BE2C (cell line): ENCODE data around the gene PPARA.
A peak's percentile ranks its signal among the peaks of the same experiment; 100 is the strongest.

Source experiments
- DNase-seq: peaks from one replicate; pipeline ENCODE4 v3.0.0-alpha.2; 2020
- H3K27me3 ChIP-seq: fragments of 250-450 bp; sonication (Bioruptor Pico); 2 replicates; pipeline ENCODE4 v1.5.1; 2020; ENCODE audit warnings: mild to moderate bottlenecking
- H3K36me3 ChIP-seq: fragments of 250-450 bp; sonication (Bioruptor Pico); 2 replicates; pipeline ENCODE4 v1.5.1; 2020; ENCODE audit warnings: mild to moderate bottlenecking
- H3K4me1 ChIP-seq: fragments of 250-450 bp; sonication (Bioruptor Pico); 2 replicates; pipeline ENCODE4 v1.5.1; 2020
- H3K4me3 ChIP-seq: 2 replicates; pipeline ENCODE4 v1.5.1; 2011; ENCODE audit warnings: low read depth, low read length
- H3K9me3 ChIP-seq: fragments of 250-450 bp; sonication (Bioruptor Pico); 2 replicates; pipeline ENCODE4 v1.5.1; 2020
- CTCF ChIP-seq: IDR thresholded peaks from 2 replicates; pipeline ENCODE4 v1.5.1; 2012; ENCODE audit warnings: mild to moderate bottlenecking, low read depth, low read length

PPARA gene

GRCh38 chr22:46250783-46251125, 100.4 kb downstream of the PPARA start:
- Histone ChIP-seq H3K9me3 (no peaks in the 10 kb centered on the region), H3K4me3 (peak overlapping the region; percentile 74), H3K4me1 (peaks cover 8% of the 10 kb centered on the region), H3K27me3 (no peaks in the 10 kb centered on the region), H3K36me3 (no peaks in the 10 kb centered on the region)
- no peak for TF ChIP-seq CTCF
- DNase-seq: no peak

GRCh38 chr22:46251266-46251665, 100.9 kb downstream of the PPARA start:
- DNase-seq: no peak
- Histone ChIP-seq H3K9me3 (no peaks in the 10 kb centered on the region), H3K36me3 (no peaks in the 10 kb centered on the region), H3K27me3 (no peaks in the 10 kb centered on the region), H3K4me1 (peaks cover 7% of the 10 kb centered on the region; the same call in 1 of the 2 replicates), H3K4me3 (peak overlapping the region; percentile 74)
- TF ChIP-seq CTCF: no peak

GRCh38 chr22:46251816-46252380, 101.6 kb downstream of the PPARA start:
- Histone ChIP-seq H3K4me3 (no peak overlapping the region), H3K4me1 (peaks cover 7% of the 10 kb centered on the region; the same call in 1 of the 2 replicates), H3K27me3 (no peaks in the 10 kb centered on the region), H3K9me3 (no peaks in the 10 kb centered on the region), H3K36me3 (no peaks in the 10 kb centered on the region)
- no peak for TF ChIP-seq CTCF
- DNase-seq: no peak

GRCh38 chr22:46256358-46256958, 106.1 kb downstream of the PPARA start:
- no peaks in the 10 kb centered on the region for H3K27me3 ChIP-seq
- TF ChIP-seq CTCF: no peak
- no peaks in the 10 kb centered on the region for H3K36me3 ChIP-seq
- H3K4me1 ChIP-seq: 0 out of 2 replicates have a peak, but pooled peaks cover under 1% of the 10 kb centered on the region
- no peaks in the 10 kb centered on the region for H3K9me3 ChIP-seq
- DNase-seq: no peak
- no peak overlapping the region for H3K4me3 ChIP-seq

- no peaks in the 10 kb centered on the region for H3K36me3 ChIP-seq
- H3K9me3 ChIP-seq: no peaks in the 10 kb centered on the region
- H3K27me3 ChIP-seq: no peaks in the 10 kb centered on the region
- no peaks in the 10 kb centered on the region for H3K4me1 ChIP-seq
- DNase-seq: no peak
- H3K4me3 ChIP-seq: no peak overlapping the region
- TF ChIP-seq CTCF: no peak
These were observed 109.0 kb downstream of the PPARA start for GRCh38 chr22:46259374-46259773.

GRCh38 chr22:46260038-46260437, 109.7 kb downstream of the PPARA start:
- Histone ChIP-seq H3K4me3 (no peak overlapping the region), H3K9me3 (no peaks in the 10 kb centered on the region), H3K36me3 (no peaks in the 10 kb centered on the region), H3K4me1 (no peaks in the 10 kb centered on the region), H3K27me3 (no peaks in the 10 kb centered on the region)
- DNase-seq: no peak
- no peak for TF ChIP-seq CTCF
